ENCODE results near the gene CNTN4. TPM values are rescaled to one million over a fixed set of nuclear protein-coding genes. Genes with fewer than 3 reads are reported as not detected.
A peak's percentile ranks its signal among the peaks of the same experiment; 100 is the strongest.

Gene CNTN4
- total RNA-seq, 1 donor from 2014 or later = 5.2 TPM

DNA sequence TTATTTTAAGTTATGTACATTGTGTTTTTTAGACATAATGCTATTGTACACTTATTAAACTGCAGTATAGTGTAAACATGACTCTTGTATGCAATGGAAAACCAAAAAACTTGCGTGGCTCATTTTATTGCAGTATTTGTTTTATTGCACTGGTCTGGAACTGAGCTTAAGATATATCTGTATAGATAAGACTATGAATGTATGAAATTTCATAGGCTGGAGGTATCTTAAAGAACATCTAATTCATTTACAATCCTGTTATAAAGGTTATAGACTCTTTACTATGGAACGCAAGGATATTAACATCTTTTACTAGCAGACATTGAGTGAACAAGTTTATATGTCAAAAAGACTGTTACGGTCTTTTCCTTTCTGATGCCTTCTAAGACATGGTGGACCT, 552.1 kb downstream of the CNTN4 start:
- peaks cover 4% of the 10 kb centered on the region for H3K4me1 ChIP-seq
- H3K4me1 Mint-ChIP-seq = peaks cover 11% of the 10 kb centered on the region

DNA sequence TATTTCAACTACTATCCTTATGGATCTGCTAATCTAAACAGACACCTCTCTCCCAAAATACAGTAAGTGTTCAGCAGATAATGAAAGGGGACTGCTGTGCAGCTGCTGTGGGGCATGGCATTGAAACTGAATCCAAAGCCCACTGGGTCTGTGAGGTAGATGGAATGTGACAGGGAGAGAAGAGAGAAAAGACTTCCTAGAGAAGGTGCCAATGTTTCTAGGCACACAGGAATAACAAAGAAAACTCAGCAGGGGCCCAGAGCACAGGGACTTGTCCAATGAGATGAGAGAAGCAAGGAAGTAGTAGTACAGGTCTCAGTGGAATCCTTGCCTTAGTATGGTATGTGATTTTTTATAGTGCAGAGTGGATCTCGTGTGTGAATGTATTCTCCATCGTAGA, 553.7 kb downstream of the CNTN4 start:
- H3K27me3 ChIP-seq = no peaks in the 10 kb centered on the region
- no peak overlapping the region for H3K9ac ChIP-seq
- H3K4me3 Mint-ChIP-seq = no peak overlapping the region
- no peaks in the 10 kb centered on the region for H3K27me3 Mint-ChIP-seq (ENCODE audit: insufficient read depth, low read depth)
- H4K20me1 ChIP-seq (ENCODE audit: low read depth) = no peaks in the 10 kb centered on the region
- no peak overlapping the region for H3K4me2 ChIP-seq
- H3K79me2 ChIP-seq (ENCODE audit: low read depth) = no peaks in the 10 kb centered on the region
- no peak overlapping the region for H3K27ac Mint-ChIP-seq
- no peak overlapping the region for H3K4me3 ChIP-seq
- H3F3A ChIP-seq (ENCODE audit: low read depth) = no peaks in the 10 kb centered on the region
- no peak overlapping the region for H2AFZ ChIP-seq (replicated peaks)
- H3K4me1 Mint-ChIP-seq = peaks cover 11% of the 10 kb centered on the region
- no peak for TF ChIP-seq EZH2phosphoT487 (IDR thresholded peaks at IDR 0.05)
- no peak for TF ChIP-seq EZH2 (IDR thresholded peaks at IDR 0.05)
- TF ChIP-seq, protein P1, sequence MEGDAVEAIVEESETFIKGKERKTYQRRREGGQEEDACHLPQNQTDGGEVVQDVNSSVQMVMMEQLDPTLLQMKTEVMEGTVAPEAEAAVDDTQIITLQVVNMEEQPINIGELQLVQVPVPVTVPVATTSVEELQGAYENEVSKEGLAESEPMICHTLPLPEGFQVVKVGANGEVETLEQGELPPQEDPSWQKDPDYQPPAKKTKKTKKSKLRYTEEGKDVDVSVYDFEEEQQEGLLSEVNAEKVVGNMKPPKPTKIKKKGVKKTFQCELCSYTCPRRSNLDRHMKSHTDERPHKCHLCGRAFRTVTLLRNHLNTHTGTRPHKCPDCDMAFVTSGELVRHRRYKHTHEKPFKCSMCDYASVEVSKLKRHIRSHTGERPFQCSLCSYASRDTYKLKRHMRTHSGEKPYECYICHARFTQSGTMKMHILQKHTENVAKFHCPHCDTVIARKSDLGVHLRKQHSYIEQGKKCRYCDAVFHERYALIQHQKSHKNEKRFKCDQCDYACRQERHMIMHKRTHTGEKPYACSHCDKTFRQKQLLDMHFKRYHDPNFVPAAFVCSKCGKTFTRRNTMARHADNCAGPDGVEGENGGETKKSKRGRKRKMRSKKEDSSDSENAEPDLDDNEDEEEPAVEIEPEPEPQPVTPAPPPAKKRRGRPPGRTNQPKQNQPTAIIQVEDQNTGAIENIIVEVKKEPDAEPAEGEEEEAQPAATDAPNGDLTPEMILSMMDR (IDR thresholded peaks at IDR 0.05) = no peak
- H3K27ac ChIP-seq = no peak overlapping the region
- peaks cover 4% of the 10 kb centered on the region for H3K36me3 Mint-ChIP-seq
- H3K9me3 ChIP-seq (ENCODE audit: low read depth) = peaks cover 4% of the 10 kb centered on the region
- peak; percentile 63 for DNase-seq (ENCODE audit: low spot score)
- H3K9me3 Mint-ChIP-seq = peaks cover 8% of the 10 kb centered on the region
- peaks cover 4% of the 10 kb centered on the region for H3K4me1 ChIP-seq
- H3K36me3 ChIP-seq = no peaks in the 10 kb centered on the region

More for the DNA sequence above, 552.1 kb downstream of the CNTN4 start:
- DNase-seq (ENCODE audit: low spot score) = no peak
- peaks cover 8% of the 10 kb centered on the region for H3K9me3 Mint-ChIP-seq
- no peak overlapping the region for H3K4me3 ChIP-seq
- no peak overlapping the region for H2AFZ ChIP-seq (replicated peaks)
- H3K27me3 Mint-ChIP-seq (ENCODE audit: insufficient read depth, low read depth) = no peaks in the 10 kb centered on the region
- no peak overlapping the region for H3K27ac ChIP-seq
- peaks cover 4% of the 10 kb centered on the region for H3K9me3 ChIP-seq (ENCODE audit: low read depth)
- no peak overlapping the region for H3K4me2 ChIP-seq
- H3F3A ChIP-seq (ENCODE audit: low read depth) = no peaks in the 10 kb centered on the region
- no peak for TF ChIP-seq EZH2phosphoT487 (IDR thresholded peaks at IDR 0.05)
- TF ChIP-seq, protein P1 (IDR thresholded peaks at IDR 0.05) = no peak
- no peak for TF ChIP-seq EZH2 (IDR thresholded peaks at IDR 0.05)
- H3K36me3 Mint-ChIP-seq = peaks cover 4% of the 10 kb centered on the region
- H3K79me2 ChIP-seq (ENCODE audit: low read depth) = no peaks in the 10 kb centered on the region
- H3K4me3 Mint-ChIP-seq = no peak overlapping the region
- no peak overlapping the region for H3K9ac ChIP-seq
- no peaks in the 10 kb centered on the region for H3K27me3 ChIP-seq
- no peaks in the 10 kb centered on the region for H4K20me1 ChIP-seq (ENCODE audit: low read depth)
- no peak overlapping the region for H3K27ac Mint-ChIP-seq
- no peaks in the 10 kb centered on the region for H3K36me3 ChIP-seq

DNA sequence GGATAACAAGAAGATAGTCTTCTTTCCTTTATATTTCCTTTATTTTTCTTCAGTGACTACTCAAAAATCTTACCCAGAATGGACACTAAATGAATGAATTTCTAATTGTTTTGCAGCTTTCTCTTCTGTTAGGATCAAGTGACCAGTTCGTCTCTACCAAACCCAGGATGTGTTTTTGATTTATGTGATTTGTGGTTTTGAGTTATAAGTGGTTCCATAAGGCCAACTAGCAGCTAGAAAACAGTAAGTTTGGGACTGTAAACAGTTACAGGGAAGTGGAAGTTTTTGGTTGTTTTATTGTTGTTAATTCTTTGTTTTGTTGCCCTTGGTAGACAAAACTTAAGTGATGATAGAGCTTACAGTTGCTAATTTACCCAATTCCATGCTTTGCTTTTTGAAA, 555.0 kb downstream of the CNTN4 start:
- Histone ChIP-seq H3K27ac (no peak overlapping the region), H3K4me2 (no peak overlapping the region), H3K9ac (no peak overlapping the region), H2AFZ (replicated peaks) (no peak overlapping the region), H4K20me1 (ENCODE audit: low read depth) (no peaks in the 10 kb centered on the region), H3K27me3 (no peaks in the 10 kb centered on the region), H3F3A (ENCODE audit: low read depth) (no peaks in the 10 kb centered on the region), H3K4me1 (peaks cover 4% of the 10 kb centered on the region), H3K36me3 (no peaks in the 10 kb centered on the region), H3K79me2 (ENCODE audit: low read depth) (no peaks in the 10 kb centered on the region), H3K4me3 (no peak overlapping the region), H3K9me3 (ENCODE audit: low read depth) (peaks cover 4% of the 10 kb centered on the region)
- Mint-ChIP-seq H3K27ac (no peak overlapping the region), H3K9me3 (peaks cover 5% of the 10 kb centered on the region), H3K4me1 (peaks cover 11% of the 10 kb centered on the region), H3K27me3 (ENCODE audit: insufficient read depth, low read depth) (no peaks in the 10 kb centered on the region), H3K36me3 (peaks cover 2% of the 10 kb centered on the region), H3K4me3 (no peak overlapping the region)
- DNase-seq (ENCODE audit: low spot score) = no peak
- TF ChIP-seq EZH2phosphoT487 (IDR thresholded peaks at IDR 0.05) (no peak), EZH2 (IDR thresholded peaks at IDR 0.05) (no peak)
- TF ChIP-seq, protein P1 (IDR thresholded peaks at IDR 0.05) = no peak
